K562 (cell line): ENCODE measurements around the gene CBX4. TPM values are rescaled to one million over a fixed set of nuclear protein-coding genes. Genes with fewer than 3 reads are reported as not detected.

Experiments used
- ATAC-seq: fragments of 200-7000 bp; cut with Tn5 transposase; 3 replicates; pipeline ENCODE4 v1.9.1; 2020; ENCODE audit warnings: moderate library complexity
- BruUV-seq: library from RNA; stranded (reverse); fragments of 400-500 nt; replicated peaks from 2 replicates; lab custom pipeline; 2021; lab: Mats Ljungman, UMichigan
- CTCF ChIA-PET: fragments of 300-600 bp; formaldehyde crosslinking; extraction: SDS; loops from one replicate; lab custom pipeline; 2021; ENCODE audit warnings: low intra/inter-chr PET ratio; lab: Yijun Ruan, JAX
- POLR2A ChIA-PET: fragments of 300-600, 350-650 bp; sonication (Branson Sonifier 250); formaldehyde crosslinking; extraction: SDS; loops from one replicate; lab custom pipeline; 2021; ENCODE audit warnings: antibody characterized with exemption, inconsistent platforms; lab: Yijun Ruan, JAX
- DNase-seq, 4 experiments: peaks; one replicate each; pipeline versions ENCODE4 v3.0.0 to v3.0.0-alpha.2; 2011 to 2018; ENCODE audit warnings: low spot score in 3 of 4, mixed read lengths in 3 of 4; ENCODE audit errors: extremely low read depth in 1 of 4
- FAIRE-seq: peaks from 2 replicates; lab custom pipeline; 2011; peaks lifted over from hg19 to GRCh38; lab: Jason Lieb, UNC
- H2AFZ ChIP-seq: 2 replicates; pipeline ENCODE4 v1.6.0; 2011; ENCODE audit warnings: low read depth, low read length, control low read depth, inconsistent platforms
- H3K27ac ChIP-seq: fragments of 200-600 bp; 3 replicates; pipeline ENCODE4 v1.8.0; 2011; ENCODE audit warnings: low read depth, mild to moderate bottlenecking, control low read depth, inconsistent platforms, low read length, moderate library complexity, mixed read lengths; ENCODE audit errors: extremely low read depth
- H3K27me3 ChIP-seq, 2 experiments: fragments of 300-600 bp in 1 of 2; 2 replicates in 1 of 2; 3 replicates in 1 of 2; pipeline versions ENCODE4 v1.6.0 to v1.8.0; 2011; ENCODE audit warnings: inconsistent platforms in 2 of 2, low read length in 2 of 2, mild to moderate bottlenecking in 1 of 2, mixed read lengths in 1 of 2, moderate library complexity in 1 of 2; ENCODE audit not compliant: control insufficient read depth in 2 of 2, insufficient read depth in 2 of 2
- H3K36me3 ChIP-seq: fragments of 300-600 bp; 3 replicates; pipeline ENCODE4 v1.8.0; 2011; ENCODE audit warnings: mild to moderate bottlenecking, low read length, inconsistent platforms; ENCODE audit not compliant: control insufficient read depth, insufficient read depth
- H3K4me1 ChIP-seq, 2 experiments: fragments of 200-600 bp in 1 of 2; replicated peaks in 1 of 2; 2 replicates in 1 of 2; 3 replicates in 1 of 2; pipeline versions ENCODE4 v1.5.1 to v1.8.0; 2011; ENCODE audit warnings: inconsistent platforms in 2 of 2, low read length in 2 of 2, mild to moderate bottlenecking in 1 of 2, mixed read lengths in 1 of 2, moderate library complexity in 1 of 2; ENCODE audit not compliant: control insufficient read depth in 2 of 2, insufficient read depth in 2 of 2
- H3K4me2 ChIP-seq: 2 replicates; pipeline ENCODE4 v1.6.1; 2011; ENCODE audit warnings: low read length, control low read depth, inconsistent platforms, mixed read lengths; ENCODE audit not compliant: insufficient read depth
- H3K4me3 ChIP-seq: fragments of 200-600 bp; sonication (generic), shearing (Covaris generic); 2 replicates; pipeline ENCODE4 v1.5.1; 2016; ENCODE audit warnings: control low read depth, inconsistent platforms
- H3K79me2 ChIP-seq: fragments of 200-600 bp; 3 replicates; pipeline ENCODE4 v1.8.0; 2011; ENCODE audit warnings: low read length, inconsistent platforms; ENCODE audit not compliant: control insufficient read depth, insufficient read depth
- H3K9ac ChIP-seq, 2 experiments: 2 replicates each; pipeline versions ENCODE4 v1.6.0 to v1.6.1; 2011; ENCODE audit warnings: low read depth in 2 of 2, low read length in 2 of 2, control low read depth in 1 of 2, inconsistent platforms in 1 of 2, mild to moderate bottlenecking in 1 of 2, mixed read lengths in 1 of 2; ENCODE audit not compliant: insufficient read depth in 1 of 2
- H3K9me1 ChIP-seq: one replicate; pipeline ENCODE4 v1.6.0; 2011; ENCODE audit warnings: inconsistent platforms, mild to moderate bottlenecking, low read length, moderate library complexity; ENCODE audit not compliant: control insufficient read depth, insufficient read depth
- H3K9me3 ChIP-seq: replicated peaks from 2 replicates; pipeline ENCODE4 v1.5.1; 2011; ENCODE audit warnings: low read depth, low read length, inconsistent platforms; ENCODE audit not compliant: control insufficient read depth, insufficient read depth
- H4K20me1 ChIP-seq: replicated peaks from 2 replicates; pipeline ENCODE4 v1.6.1; 2011; ENCODE audit warnings: low read length, inconsistent platforms, mixed read lengths; ENCODE audit not compliant: control insufficient read depth, insufficient read depth
- CHD1 ChIP-seq: fragments of 200-600 bp; sonication (generic); IDR thresholded peaks from one replicate; pipeline ENCODE4 v1.6.1; 2012; ENCODE audit warnings: mild to moderate bottlenecking, moderate library complexity, low read length, inconsistent platforms
- FUS ChIP-seq: fragments of 200-400 bp; formaldehyde crosslinking; optimal IDR thresholded peaks from 2 replicates; pipeline ENCODE3; 2017; ENCODE audit warnings: low read depth, low read length
- NELFE ChIP-seq: IDR thresholded peaks from 2 replicates; pipeline ENCODE4 v1.6.1; 2011; ENCODE audit warnings: mild to moderate bottlenecking; ENCODE audit not compliant: insufficient read depth, insufficient read length
- PYGO2 ChIP-seq: fragments of 450-650 bp; IDR thresholded peaks from 2 replicates; pipeline ENCODE4 v1.6.1; 2016; ENCODE audit warnings: mild to moderate bottlenecking, missing genetic modification characterization, moderate library complexity, missing compliant biosample characterization
- SRF ChIP-seq, 2 experiments: fragments of 250-450, 450-650 bp in 1 of 2; sonication (Bioruptor Pico) in 1 of 2; sonication (generic) in 1 of 2; formaldehyde crosslinking; IDR thresholded peaks; 2 replicates each; pipeline versions ENCODE4 v1.5.0 to v1.5.1; 2020 to 2022; ENCODE audit warnings: mild to moderate bottlenecking in 1 of 2, missing genetic modification reagents in 1 of 2
- ZNF431 ChIP-seq: sonication (generic); formaldehyde crosslinking; IDR thresholded peaks from 2 replicates; pipeline ENCODE4 v1.8.0; 2022; ENCODE audit warnings: mild to moderate bottlenecking, missing genetic modification reagents
- ZNF668 ChIP-seq: fragments of 250-450 bp; sonication (Bioruptor Pico); IDR thresholded peaks from 2 replicates; pipeline ENCODE4 v1.8.0; 2022; ENCODE audit warnings: mild to moderate bottlenecking, inconsistent platforms
- ZNF780A ChIP-seq: fragments of 250-450 bp; sonication (Bioruptor Pico); IDR thresholded peaks from 2 replicates; pipeline ENCODE4 v1.5.0; 2021; ENCODE audit warnings: mild to moderate bottlenecking
- whole genome bisulfite sequencing: fragments of 100-300 bp; shearing (Covaris generic); methylation state at CpG from one replicate; pipeline ENCODE4 v1.1.6; 2016; ENCODE audit warnings: low coverage, mixed read lengths; ENCODE audit not compliant: insufficient coverage; ENCODE audit errors: missing lambda C conversion rate; 5-methylcytosine and 5-hydroxymethylcytosine counted together
- in situ Hi-C: fragments of 300-500 bp; cut with MboI; formaldehyde crosslinking; loops from 4 replicates; pipeline ENCODE4 v1.15.0; 2018; ENCODE audit warnings: inconsistent platforms, mixed read lengths
- intact Hi-C: fragments of 100-400 bp; cut with micrococcal nuclease; formaldehyde crosslinking; loops from 2 replicates; pipeline ENCODE4 v1.14.2; 2022
- polyA plus RNA-seq, 8 experiments: library from polyadenylated mRNA; depleted of rRNA in 4 of 8; stranded (reverse) in 5 of 8; unstranded in 3 of 8; fragments of >200 nt; fragmentation: Nextera tagmentation in 2 of 8; fragmentation: Illumina TruSeq in 1 of 8; extraction: Ambion mirVana in 2 of 8; extraction: Trizol in 1 of 8; gene quantifications; 2 replicates each; pipeline versions ENCODE4 v1.2.1 to v1.2.3, GENCODE V29; 2011 to 2014; ENCODE audit warnings: inconsistent platforms in 1 of 8, missing spikeins in 1 of 8
- total RNA-seq, 7 experiments: library from RNA; depleted of rRNA in 6 of 7; stranded (reverse); fragments of >200 nt in 6 of 7; fragmentation: Illumina TruSeq in 2 of 7; extraction: Trizol in 2 of 7; gene quantifications; 2 replicates each; pipeline versions ENCODE4 v1.2.1 to v1.2.3, GENCODE V29; 2011 to 2021; ENCODE audit warnings: low replicate concordance in 1 of 7

Gene CBX4
- total and polyA plus RNA-seq, 9 of the 15 experiments (the other 6 are each of a cell fraction or from before 2014, with no cell fraction given), result 0.98 to 50.5 (median 10.0) TPM

GRCh38 chr17:79792984-79793923, 46.0 kb downstream of the CBX4 start (continued):
- TF ChIP-seq ZNF668 (CRISPR knock-in tag), result no peak
- no peak for TF ChIP-seq PYGO2 (tag)

GRCh38 chr17:79792341-79792871, 46.8 kb downstream of the CBX4 start:
- ChIA-PET CTCF (no interaction called here), POLR2A (interaction anchor here (0.6 to 1.0 kb wide), 2 partner anchors 134 to 483 kb away, joined by 3 read pairs; no protein-coding TSS in a partner anchor)
- ATAC-seq (no peak), FAIRE-seq (no peak), DNase-seq (no peak)
- Histone ChIP-seq H3K79me2 (peaks cover 20% of the 10 kb centered on the region), H3K9ac (no peak overlapping the region), H4K20me1 (no peaks in the 10 kb centered on the region), H3K27ac (no peak overlapping the region), H2AFZ (no peak overlapping the region), H3K27me3 (no peaks in the 10 kb centered on the region), H3K4me2 (no peak overlapping the region), H3K9me1 (no peaks in the 10 kb centered on the region), H3K9me3 (no peaks in the 10 kb centered on the region), H3K36me3 (peaks cover 20% of the 10 kb centered on the region; the same call in 2 of the 3 replicates), H3K4me1 (peaks cover 9 to 57% of the 10 kb centered on the region in 2 experiments), H3K4me3 (no peak overlapping the region)
- 95% methylated on average over 10 of the region's 22 CpGs for WGBS
- no TSS peak for BruUV-seq
- in situ Hi-C loops (loop anchor here (5.0 kb wide), 1 partner anchor 45 kb away; no protein-coding TSS in a partner anchor), intact Hi-C loops (no loop called here)
- no peak for TF ChIP-seq NELFE
- TF ChIP-seq ZNF431, result no peak
- no peak for TF ChIP-seq CHD1
- no peak for TF ChIP-seq FUS
- no peak for TF ChIP-seq SRF (CRISPR knock-in tag; IDR thresholded peaks at IDR 0.05)
- TF ChIP-seq ZNF780A (CRISPR knock-in tag), result no peak
